Measurements from ENCODE around the gene COL5A1. TPM values are rescaled to one million over a fixed set of nuclear protein-coding genes. Genes with fewer than 3 reads are reported as not detected.

Gene COL5A1
- total RNA-seq, 1 donor from 2014 or later: 0.14 TPM

DNA sequence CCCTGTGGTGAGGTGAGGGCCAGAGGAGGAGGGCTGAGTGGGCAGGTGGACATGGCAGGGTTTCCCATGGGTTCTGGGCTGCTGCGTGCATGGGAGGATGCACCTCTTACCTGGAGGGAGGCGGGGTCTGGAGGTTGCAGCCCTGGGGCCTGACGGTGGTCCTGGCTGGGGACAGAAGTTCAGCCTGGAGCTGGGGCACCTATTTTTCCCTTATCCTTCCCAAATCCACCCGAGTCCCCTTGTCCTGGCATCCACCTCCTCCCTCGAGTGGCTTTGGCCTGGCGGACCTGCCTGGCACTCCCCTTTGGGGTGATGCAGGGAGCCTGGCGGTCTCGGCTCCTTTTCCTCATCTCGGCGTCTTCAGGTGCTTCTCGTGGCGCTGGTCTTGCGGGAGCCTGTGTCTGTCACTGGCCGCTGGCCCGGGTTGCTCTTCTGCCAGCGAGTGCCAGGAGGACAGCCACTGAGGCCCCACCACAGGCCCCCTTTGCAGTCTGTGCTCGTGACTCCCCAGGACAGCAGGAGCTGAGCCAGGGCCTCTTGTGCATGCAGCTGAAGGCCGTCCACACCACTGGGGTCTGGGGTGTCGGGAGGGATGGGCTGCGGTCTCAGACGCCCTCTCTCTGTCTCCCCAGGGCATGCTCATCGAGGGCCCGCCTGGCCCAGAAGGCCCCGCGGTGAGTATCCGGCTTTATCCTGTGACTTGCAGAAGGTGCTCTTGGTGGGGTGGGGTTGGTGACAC lies 96.4 kb downstream of the COL5A1 start:
- intact Hi-C loops (cut with micrococcal nuclease): loop anchor here (2.0 kb wide), 1 partner anchor 39 kb away; no protein-coding TSS in a partner anchor

DNA sequence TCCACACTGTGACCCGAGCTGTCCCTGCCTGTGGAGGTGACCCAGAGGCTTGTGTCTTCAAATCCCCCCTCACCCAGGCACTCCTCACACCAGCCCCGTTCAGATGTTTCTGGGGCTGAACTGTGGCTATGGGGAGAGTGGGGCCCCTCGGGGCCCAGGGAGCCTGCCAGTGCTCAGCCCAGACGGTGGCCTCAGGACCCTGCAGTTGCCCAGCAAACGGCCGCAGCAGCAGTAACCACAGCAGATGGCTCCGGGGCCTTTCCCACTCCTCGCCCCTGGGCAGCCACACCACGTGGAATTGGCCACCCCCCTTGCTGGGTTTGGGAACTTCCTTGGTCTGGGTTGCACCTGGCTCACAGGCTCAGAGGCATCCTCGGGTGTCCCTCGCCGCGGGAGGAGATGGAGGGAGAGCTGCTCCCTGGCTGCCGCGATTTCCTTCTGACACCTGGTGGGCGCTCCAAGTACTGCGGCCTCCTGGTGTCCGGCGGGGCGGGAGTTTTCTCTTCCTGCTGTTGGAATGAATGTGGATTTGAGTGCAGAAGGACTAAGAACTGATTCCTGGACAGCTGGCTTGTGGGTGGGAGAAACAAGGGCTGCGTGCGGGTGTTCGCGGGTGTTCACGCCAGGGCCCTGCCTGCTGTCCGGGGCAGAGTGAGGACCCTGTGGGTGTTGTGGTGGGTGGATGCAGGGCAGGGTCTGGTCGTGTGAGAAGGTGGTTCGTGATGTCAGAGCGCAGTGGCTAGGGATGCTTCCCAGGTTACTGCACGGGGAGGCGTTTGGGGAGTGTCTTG lies 97.5 kb downstream of the COL5A1 start:
- intact Hi-C loops (cut with micrococcal nuclease): no loop called here

DNA sequence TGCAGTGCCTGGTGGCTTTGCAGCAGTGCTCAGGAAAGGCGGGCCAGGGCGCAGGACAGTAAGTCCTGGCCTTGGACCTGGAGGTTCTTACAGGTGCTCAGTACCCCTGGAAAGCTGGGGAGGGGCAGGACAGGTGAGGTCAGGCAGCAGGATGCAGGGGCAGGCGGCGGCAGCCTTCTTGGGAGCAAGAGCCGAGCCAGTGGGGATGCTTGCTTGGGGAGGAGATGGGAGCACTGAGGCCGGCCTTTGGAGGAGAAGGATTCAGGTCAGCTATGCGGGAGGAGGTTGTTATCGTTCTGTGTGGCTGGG lies 98.0 kb downstream of the COL5A1 start:
- intact Hi-C loops (cut with micrococcal nuclease): no loop called here

DNA sequence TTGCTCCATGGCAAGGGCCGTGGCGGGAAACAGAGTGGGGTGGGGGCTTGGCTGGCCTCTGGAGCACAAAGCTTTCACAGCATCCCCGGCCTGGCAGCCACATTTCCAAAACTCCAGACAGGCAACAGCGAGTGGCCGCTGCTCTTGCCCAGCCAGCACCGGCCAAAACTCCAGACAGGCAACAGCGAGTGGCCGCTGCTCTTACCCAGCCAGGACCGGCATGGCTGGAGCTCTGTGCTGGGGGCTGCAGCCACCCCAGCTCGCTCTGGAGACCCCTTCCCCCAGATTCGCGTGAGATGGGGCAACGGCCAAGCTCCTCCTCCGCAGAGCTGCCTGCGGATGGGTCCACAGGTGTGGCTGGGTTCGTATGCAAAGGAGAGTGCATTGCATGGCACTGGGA lies 98.5 kb downstream of the COL5A1 start:
- intact Hi-C loops (cut with micrococcal nuclease): no loop called here

DNA sequence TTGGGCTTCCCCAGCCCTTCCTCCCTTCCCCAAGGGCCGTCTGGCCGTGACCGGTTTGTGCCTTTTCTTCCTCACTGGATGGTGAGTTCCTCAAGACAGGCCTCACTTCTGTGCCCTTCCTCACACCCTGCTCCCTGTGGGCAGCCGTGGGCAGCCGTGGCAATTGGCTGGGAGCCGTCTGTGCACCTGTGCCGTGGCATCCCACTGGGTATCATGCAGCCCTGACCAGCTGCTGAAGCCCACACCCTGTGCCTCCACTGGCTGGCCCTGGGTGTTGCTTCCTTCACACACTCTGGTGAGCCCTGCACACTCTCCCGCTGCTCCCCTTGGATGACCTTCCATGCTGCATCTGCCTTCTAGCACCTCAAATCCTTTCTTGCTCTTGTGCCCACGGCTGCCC lies 100.2 kb downstream of the COL5A1 start:
- intact Hi-C loops (cut with micrococcal nuclease): no loop called here

DNA sequence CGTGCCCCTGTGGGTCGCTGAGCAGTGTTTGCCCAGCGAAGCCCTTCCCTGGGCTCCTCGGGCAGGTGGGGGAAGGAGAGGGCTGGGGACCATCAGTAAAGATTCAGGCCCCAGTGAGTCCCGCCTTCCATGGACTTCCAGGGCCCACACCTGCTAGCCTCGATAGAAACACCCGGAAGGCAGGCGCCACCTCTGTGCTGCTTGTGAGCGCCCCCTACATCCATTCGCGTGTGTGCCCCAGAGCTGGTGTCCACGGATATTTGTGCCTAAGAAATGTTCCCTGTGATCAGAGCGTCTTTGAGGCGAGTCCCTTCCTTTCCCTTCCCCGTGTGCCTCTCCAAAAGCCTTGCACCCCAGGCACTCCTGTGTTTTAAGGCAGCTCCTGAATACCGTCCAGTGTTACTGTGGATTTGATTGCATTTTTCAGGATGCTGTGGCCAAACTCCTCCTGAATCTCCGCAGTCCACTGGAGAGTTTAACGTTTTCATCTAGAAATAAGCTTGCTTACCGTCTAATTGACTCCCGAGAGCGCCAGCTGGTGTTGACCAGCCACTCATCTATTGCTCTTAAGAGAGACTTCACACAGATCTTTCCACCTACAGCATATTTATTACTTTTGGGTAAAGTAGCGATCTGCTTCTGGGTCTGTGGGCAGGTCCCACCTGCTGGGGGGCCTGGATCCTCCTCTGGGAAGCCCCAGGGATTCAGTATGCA lies 101.4 kb downstream of the COL5A1 start:
- intact Hi-C loops (cut with micrococcal nuclease): no loop called here

DNA sequence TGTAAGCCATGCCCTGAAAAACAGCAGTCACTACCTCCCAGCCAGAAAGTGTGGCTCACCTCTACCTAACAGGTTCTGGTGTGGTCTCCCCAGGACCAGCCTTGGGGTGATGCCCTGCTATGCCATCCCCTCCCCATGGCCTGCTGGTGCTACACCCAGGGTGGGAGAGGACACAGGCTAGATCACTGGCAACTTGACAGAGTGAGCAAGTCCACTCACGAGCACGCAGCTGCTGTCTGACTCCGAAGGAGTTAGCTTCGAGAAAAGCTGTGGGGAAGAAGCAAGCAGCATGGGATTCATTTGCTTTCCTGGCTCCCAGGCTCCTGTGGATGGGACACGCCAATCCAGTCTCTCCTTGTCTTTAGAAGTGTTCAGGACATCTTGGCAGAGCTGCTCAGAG lies 102.2 kb downstream of the COL5A1 start:
- intact Hi-C loops (cut with micrococcal nuclease): no loop called here

DNA sequence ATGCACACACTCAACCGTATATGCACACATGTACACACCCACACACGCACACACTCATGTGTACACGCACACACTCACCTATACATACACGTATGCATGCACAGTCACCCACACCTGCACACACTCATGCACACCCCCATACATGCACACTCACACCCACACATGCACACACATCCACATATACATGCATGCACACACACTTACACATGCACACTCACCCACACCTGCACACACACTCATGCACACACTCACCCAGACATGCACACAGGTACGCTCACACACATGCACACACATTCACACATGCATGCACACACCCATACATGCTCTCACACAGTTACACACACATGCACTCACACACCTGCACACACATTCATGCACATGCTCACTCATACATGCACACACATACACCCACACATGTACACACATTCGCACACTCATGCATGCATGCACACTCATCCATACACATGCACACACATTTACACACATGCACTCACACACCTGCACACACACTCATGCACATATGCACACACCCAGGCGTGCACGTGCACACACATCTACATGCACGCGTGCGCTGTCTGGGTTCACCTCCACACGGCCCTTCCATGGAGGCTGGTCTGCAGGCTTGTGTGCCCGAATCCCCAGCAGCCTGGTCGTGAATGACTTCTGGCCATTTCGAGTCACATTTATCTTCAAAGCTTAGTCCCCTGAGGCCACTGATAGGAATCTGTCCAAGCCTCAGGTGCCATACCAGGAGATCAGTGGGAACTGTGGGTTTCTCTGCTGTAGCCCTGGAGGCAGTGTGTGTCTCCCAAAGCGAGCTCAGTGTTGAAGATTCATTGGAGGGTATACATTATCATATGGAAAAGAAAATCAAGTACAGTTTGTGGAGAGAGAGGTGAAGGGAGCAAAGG lies 103.0 kb downstream of the COL5A1 start:
- intact Hi-C loops (cut with micrococcal nuclease): no loop called here

DNA sequence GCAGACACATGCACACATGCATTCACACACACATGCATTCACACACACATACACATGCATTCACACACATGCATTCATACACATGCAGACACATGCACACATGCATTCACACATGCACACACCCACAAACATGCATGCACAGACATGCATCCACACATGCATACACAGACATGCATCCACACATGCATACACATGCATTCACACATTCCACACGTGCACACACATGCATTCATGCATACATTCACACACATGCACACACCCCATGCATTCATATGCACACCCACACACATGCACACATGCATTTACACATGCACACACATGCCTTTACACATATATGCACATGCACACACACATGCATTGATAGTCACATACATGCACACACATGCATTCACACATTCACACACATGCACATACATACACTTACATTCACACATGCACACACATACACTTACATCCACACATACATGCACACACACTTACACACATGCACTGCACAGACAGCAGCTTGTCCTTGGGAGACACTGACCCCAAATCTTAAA lies 106.4 kb downstream of the COL5A1 start:
- intact Hi-C loops (cut with micrococcal nuclease): no loop called here

DNA sequence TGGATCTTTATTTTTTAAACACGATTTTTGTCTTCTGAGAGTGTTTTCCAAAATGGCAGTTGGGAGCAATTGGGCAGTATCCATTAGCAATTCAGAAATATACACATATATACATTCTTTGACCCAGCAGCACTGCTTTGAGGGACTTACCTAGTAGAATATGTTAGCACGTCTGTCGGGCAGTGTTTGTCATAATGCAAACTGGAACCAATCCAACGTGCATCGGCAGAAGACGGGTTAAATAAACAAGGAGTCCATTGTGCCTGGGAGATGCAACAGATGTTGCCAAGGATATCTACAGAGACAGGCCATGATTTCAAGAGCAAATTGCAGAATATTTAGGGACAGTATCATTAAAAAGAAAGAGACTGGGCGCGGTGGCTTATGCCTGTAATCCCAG lies 107.0 kb downstream of the COL5A1 start:
- intact Hi-C loops (cut with micrococcal nuclease): no loop called here

DNA sequence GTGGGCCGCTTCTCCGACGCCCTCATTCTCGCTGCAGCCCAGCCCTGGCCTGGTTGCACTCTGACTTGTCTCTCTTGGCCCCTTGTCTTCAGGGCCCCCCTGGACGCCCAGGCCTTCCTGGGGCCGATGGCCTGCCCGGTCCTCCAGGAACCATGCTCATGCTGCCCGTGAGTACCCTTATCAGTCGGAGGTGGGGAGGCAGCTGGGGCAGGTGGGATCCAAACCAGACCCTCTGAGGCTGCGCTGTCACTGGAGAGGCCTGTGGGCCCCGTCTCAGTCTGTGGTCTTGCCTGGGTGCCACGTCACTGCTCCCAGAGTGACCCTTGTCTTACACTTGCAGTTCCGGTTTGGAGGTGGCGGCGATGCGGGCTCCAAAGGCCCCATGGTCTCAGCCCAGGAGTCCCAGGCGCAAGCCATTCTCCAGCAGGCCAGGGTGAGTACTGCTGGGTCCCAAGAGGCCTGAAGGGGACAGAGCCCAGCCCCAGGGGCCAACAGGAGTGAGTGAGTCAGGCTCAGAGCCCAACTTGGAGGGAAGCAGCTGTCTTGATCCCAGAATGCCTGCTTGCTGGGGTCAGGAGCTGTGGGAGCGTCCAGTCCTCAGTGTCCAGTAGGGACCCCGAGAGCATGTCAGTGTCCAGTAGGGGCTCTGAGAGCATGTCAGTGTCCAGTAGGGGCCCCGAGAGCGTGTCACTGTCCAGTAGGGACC lies 109.0 kb downstream of the COL5A1 start:
- intact Hi-C loops (cut with micrococcal nuclease): no loop called here

DNA sequence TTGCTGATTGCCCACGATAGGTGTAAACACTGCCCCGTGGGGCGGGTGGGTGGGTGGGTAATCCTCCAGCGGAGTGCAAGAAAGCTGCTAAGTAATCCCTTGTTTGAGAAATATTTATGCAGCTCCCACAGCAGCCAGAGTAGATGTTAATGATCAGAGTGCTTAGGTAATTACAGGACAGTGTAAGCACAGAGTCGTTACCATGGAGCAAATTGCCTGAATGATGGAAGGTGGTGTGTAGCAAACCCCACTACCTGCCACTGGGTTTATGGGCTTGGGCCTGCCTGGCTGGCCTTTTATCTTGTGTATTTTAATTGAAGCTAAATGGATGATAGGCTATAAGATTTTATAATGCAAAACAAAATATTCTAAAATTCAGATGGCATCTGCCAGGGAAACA lies 110.0 kb downstream of the COL5A1 start:
- intact Hi-C loops (cut with micrococcal nuclease): no loop called here

DNA sequence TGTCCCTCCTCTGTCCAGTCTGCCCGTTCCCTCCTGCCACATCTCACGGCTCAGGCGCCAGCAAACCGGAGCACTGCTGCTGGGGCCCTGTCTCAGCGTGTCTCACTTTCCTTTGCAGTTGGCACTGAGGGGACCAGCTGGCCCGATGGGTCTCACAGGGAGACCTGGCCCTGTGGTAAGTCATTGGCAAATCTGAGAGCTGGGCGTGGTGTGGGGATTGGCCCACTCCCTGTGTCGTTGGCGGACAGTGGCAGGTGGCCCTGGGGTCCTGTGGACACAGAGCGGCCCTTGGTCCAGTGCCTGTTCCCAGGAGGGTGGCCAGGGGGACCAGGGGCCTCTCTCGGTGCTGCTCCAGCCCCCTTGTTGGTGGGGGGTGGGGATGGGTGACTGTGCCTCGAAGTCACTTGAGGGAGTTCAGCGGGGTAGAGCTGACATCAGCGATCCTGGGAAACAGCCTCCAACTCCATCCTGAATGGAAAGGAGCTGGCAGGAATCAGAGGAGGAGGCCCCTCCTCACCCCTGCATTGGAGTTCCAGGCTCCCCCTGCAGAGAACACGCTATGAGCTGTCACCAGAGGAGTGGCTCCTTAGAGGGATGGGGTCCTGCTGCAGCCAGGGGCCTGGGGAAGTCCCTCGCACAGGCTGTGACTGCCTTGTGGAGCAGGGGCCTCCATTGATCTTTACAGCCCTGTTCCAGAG lies 111.0 kb downstream of the COL5A1 start:
- intact Hi-C loops (cut with micrococcal nuclease): no loop called here

DNA sequence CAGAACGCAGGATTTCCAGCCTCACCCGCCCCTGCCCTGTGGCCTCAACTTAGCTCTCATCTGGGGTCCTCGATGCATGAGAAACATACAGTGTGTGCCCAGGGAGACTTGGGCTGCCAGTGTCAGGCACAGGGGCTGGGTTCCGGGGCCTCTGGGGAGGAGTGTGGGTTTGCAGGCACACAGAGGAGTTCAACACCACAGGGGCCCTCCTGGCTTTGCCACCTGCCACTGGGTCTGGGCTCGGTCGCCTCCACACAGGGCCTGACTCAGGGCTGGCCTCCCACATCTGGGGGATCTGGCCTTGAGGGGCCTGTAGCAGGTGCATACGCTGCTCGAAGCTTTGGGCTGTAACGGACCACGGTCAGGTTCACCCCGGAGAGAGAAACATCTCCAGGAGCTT lies 111.6 kb downstream of the COL5A1 start:
- intact Hi-C loops (cut with micrococcal nuclease): no loop called here

DNA sequence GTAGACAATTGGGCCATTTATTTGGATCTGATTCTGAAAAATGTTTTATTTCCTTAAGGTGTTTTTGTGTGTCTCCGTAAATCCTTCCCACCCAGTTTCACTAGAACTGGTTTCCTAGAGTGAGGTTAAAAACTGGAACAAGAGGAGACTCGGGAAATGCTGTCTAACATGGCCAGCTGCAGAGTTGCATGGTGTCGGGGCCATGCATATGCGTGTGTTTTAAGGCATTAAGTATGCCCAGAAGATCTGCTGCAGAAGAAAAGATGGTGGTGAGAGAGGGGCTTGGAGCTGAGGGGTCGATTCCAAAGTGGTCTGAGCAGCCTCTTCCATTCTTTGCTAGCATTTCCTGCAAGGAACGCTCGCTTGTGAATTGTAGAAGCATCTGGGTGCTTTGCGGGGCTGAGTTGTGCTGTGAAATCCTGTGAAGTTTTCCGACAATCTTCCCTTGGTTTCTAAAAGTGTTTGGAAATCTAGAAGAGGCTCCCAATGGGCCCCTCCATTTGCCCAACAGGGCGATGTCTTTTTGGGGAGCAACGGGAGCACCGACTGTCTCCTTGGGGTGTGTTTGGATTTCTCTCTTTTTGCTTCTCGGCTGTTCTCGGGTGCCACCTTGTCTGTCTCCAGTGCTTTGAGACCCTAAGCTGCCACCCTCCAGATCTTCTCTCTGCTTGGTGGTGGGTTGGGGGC lies 113.8 kb downstream of the COL5A1 start:
- intact Hi-C loops (cut with micrococcal nuclease): no loop called here

DNA sequence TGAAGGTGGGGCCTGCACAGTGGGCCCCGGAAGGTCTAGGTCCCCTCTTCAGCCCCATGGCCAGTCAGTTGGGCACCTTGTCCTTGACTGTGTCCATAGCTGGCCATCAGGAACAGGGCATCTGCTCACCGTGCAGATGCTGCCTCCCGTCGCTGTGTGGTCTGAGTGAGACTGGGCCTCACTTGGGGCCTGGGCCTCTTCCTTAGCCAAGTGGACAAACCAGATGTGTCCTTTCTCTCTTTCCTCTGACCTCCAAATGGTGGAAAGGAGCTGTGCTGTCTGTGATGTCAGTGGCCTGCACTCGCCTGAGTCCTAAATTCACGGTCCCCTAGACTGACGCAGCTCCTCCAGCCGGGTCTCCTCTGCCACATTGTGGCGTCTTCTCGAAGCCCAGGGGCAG lies 114.5 kb downstream of the COL5A1 start:
- intact Hi-C loops (cut with micrococcal nuclease): no loop called here

DNA sequence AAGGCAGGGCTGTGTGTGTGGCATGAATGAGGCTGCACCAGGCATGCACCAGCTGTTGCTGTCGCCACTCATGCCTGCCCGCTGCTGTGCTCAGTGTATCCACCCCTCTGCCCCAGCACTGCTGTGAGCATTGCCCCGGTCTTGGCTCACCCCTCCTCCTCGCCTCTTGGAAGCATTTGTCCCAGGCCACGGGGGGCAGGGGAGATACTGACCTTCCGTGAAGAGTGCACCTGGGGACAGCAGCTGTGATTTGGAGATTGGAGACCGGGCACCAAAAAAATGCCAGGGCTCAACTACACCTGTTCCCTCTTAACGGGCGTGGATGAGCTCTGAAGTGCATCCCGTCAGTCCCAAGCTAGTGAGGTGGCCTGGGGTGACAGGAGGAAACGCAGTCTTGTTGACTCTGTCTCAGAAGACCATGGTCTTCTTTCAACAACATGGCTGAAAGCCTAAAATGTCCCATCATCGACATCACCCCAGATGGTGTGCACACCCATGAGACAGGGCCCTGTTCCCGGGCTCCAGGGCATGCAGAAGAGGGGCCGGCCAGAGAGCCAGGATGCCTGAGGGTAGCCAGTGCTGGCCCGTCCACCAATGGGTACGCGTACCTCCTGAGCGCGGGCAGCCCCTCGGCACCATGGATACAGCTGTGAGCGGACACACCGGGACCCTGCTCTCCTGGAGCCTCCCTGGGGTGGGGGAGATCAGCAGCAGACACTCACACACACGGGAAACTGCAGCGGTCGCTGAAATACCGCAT lies 115.8 kb downstream of the COL5A1 start:
- intact Hi-C loops (cut with micrococcal nuclease): no loop called here

DNA sequence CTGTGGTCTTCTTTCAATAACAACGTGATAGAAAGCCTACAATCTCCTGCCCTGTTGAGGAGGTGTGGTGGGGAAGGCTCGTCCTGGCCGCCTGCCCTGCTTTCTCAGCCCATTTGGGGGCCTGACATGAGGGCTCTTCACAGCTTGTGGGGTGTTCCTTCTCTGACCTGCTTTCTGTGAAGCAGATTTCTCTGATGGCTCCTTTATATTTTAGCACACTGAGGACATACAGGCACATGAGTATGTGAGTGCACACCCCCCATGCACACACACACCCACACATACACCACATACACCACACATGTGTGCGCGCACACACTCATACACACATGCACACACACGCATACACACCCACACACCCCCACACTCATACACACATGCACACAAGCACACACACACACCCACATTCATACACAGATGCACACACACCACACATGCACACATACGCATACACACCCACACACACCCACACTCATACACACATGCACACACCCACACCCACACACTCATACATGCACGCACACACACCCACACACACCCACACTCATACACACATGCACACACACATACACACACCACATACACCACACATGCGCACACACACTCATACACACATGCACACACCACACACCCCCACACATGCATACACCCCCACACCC lies 117.5 kb downstream of the COL5A1 start:
- intact Hi-C loops (cut with micrococcal nuclease): no loop called here

Measured in T-helper 2 cell treated with Interferon-gamma antibody and Interleukin-4, amounts not matched to agents 100 ng/mL and 5 ng/mL, for 36 hours (primary cell).